ENCODE measurements around the gene SSUH2. TPM values are rescaled to one million over a fixed set of nuclear protein-coding genes. Genes with fewer than 3 reads are reported as not detected.

Gene SSUH2
- total and polyA plus RNA-seq, 2 experiments from 2014 or later = 0.73 to 2.3 TPM

- Histone ChIP-seq H3F3A (replicated peaks; ENCODE audit: low read depth) (no peaks in the 10 kb centered on the region), H4K20me1 (replicated peaks; ENCODE audit: insufficient read depth) (no peaks in the 10 kb centered on the region), H3K27me3 (ENCODE audit: insufficient read depth) (no peaks in the 10 kb centered on the region), H3K36me3 (ENCODE audit: insufficient read depth) (no peaks in the 10 kb centered on the region), H3K27ac (ENCODE audit: low read depth) (no peak overlapping the region), H3K4me3 (no peak overlapping the region), H2AFZ (no peak overlapping the region), H3K9me2 (ENCODE audit: insufficient read depth) (peaks cover 6% of the 10 kb centered on the region; the same call in 1 of the 2 replicates), H3K4me2 (no peak overlapping the region), H3K4me1 (ENCODE audit: insufficient read depth) (no peaks in the 10 kb centered on the region), H3K79me2 (replicated peaks; ENCODE audit: insufficient read depth) (no peaks in the 10 kb centered on the region)
- peak; percentile 62 for ATAC-seq
- peaks cover 9% of the 10 kb centered on the region for H3K27me3 Mint-ChIP-seq (ENCODE audit: insufficient read depth, low read depth, poor library complexity)
- no peak overlapping the region for H3K27ac Mint-ChIP-seq
- peaks cover 4% of the 10 kb centered on the region; the same call in 2 of the 3 replicates for H3K4me1 Mint-ChIP-seq
- H3K36me3 Mint-ChIP-seq (ENCODE audit: low read depth) = no peaks in the 10 kb centered on the region
- TF ChIP-seq ZNF331 (CRISPR knock-in tag; IDR thresholded peaks at IDR 0.05; ENCODE audit: low read depth) (no peak), EZH2phosphoT487 (IDR thresholded peaks at IDR 0.05; ENCODE audit: unreplicated experiment) (no peak), ETS1 (IDR thresholded peaks at IDR 0.05) (no peak), ZNF462 (CRISPR knock-in tag; IDR thresholded peaks at IDR 0.05) (0 out of 2 replicates have a peak, but pooled peaks have one; percentile 20), CTCF (conservative IDR thresholded peaks at IDR 0.05; ENCODE audit: low read depth in 2 of 2) (peak; percentile 46 to 64)
- peaks cover 7% of the 10 kb centered on the region; the same call in 2 of the 3 replicates for H3K9me3 Mint-ChIP-seq
- peak; percentile 56 for DNase-seq (ENCODE audit: low spot score)
- H3K4me3 Mint-ChIP-seq = no peak overlapping the region
These were observed 9.0 kb downstream of the SSUH2 start for GRCh38 chr3:8635631-8636030.
